ENCODE results near the gene ABCA2.

The ABCA2 gene

DNA sequence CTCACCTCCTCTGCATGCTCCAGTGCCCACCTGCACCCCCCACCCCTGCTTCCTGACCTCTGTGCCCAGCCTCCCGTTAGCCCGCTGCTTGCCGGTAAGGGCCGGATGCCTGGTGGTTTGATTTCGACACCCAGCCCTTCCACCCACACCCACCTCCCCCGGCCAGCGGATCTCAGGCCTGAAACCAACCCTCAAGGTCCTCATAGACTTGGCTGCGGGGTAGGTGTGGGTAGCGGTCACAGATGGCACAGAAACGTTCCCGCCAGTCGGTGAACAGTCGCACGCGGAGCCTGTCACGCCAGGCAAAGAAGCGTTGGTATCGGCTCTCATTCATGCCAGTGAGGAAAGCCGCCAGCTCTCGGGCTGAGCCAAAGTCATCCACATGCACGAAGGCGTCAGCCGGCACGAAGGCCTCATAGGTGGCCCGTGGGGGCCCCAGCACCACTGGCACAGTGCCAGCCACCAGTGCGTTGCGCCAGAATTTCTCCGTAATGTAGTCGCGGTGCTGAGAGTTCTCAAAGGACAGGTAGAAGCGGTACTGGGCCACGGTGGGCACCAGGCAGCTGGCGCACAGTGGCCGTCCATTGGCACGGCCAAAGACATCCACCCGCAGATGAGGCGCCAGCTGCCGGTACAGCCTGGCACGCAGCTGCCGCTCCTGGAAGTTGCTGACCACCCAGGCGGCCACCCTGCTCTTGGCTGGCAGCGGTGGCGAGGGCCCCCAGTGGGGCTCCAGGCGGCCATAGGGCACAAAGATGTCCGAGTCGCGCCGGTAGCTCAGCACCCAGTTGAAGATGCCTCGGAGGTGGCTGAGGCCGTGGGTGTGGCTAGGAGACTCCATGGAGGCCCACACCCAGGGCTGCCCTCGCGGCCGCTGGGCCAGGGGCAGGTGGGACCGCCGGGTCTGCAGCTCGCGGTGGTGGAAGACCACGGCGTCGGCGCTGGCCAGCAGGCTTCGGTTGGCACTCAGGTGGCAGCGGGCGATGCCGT, 2.8 kb upstream of the ABCA2 start:
- peak in 2 of 56 donors; percentile 12 to 35 for DNase-seq

DNA sequence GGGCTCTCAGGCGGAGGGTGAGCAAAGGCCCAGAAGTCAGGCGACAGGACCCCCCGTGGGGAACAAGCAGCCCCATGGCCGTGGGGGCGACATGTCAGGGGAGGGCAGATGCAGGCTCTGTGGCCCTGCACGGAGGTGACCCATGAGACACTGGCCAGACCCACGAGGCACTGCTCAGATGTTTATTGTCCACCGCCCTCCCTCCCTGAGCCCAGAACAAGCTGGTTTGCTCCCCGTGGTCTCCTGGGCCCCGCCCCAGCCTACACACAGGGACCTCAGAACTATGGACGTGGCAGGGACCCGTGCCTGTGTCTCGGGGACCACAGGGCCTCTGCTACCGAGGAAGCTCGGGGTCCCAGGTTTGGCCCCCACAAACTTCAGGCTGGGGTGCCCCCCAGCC, 2.0 kb upstream of the ABCA2 start:
- DNase-seq, result no peak

DNA sequence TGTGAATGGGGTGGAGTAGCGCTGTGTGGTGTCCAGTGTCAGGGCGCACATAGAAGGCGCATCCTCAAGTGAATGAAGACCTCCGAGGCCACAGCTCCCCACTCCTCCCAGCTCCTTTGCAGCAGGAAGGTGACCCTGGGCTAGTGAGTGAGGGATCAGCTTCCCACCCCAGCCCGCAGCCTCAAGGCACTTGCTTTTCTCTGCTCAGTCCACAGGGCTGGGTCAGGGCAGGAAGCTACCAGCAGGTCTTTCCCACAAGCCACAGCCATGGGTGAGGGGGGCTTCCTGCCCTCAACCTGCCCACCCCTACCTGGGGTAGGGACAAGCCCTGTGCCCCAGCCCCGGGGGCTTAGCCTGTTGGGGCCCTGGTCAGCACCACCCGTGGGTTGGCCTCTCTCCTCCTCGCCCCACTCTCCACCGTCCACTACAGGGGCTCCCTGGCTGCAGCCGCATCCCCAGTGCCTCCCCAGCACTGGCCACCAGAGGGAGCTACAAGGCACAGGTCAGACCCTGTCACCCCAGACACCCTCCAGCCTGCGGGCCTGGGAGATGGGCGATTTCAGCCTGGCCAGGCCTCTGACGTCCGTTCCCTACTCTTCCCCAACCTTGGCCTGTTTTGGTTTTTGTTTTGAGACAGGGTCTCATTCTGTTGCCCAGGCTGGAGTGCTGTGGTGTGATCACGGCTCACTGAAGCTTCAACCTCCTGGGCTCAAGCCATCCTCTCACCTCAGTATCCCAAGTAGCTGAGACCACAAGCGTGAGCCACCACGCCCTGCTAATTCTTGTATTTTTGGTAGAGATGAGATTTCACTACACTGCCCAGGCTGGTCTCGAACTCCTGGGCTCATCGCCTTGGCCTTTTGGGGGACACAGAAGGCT, 1.3 kb upstream of the ABCA2 start:
- DNase-seq, result peak in 50 of 56 donors; percentile 20 to 85 (median 60)

DNA sequence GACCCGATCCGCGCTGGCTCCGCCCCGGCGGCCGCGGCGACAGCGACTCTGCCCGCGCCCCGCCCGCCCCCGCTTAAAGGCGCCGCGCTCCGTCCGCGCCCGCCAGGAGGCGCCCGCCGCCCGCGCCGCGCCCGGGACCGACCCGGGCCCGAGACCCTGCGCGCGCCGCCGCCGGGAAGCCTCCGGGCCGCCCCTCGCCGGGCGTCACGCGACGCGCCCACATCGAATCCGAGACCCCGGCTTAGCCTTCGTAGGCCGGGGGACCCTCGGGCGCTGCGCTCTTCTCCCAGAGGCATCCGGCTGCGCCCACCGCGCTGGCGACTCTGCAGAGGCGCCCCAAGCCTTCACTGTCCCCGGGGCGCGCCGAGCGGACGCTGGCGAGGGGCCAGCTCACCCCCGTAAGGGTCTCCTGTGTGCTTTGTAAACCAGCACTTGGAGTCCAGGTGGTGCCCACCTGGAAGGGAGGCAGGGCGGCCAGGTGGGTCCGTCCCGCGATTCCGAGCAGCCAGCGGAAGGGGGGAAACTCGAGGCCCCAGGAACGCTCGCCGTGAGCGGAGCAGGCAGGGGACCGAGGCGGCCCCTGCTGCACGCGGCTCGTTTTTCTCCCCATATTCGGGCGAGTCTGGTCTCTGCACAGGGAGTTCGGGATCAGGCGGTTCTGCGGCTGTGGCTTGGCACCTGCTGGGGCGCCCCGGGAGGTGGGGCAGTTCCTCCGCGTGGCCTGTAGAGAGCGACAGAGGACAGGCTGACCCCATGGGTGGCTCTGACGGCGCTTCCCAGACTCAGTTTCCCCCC, 423 bp upstream of the ABCA2 start:
- DNase-seq, result peak in 39 of 56 donors; percentile 19 to 80 (median 56)

DNA sequence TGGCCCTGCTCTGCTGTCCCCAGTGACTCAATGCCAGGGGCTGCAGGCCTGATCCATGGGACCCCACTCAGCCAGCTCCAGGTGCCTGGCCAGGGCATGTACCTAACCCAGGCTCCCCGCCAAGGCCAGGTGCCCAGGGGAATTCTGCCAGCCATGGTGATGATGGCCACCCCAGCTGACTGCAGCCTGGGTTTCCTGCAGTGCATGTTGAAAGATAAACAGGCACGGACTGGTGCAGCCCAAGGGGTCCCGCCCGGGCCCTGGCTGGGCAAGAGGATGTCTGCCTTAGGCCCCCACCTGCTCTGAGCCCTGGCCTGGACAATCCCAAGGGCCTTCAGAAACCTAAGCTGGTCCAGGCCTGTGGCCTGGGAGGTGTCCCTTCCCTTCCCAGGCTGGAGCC, 1.2 kb downstream of the ABCA2 start:
- DNase-seq, result peak in 10 of 56 donors; percentile 23 to 61 (median 38)

DNA sequence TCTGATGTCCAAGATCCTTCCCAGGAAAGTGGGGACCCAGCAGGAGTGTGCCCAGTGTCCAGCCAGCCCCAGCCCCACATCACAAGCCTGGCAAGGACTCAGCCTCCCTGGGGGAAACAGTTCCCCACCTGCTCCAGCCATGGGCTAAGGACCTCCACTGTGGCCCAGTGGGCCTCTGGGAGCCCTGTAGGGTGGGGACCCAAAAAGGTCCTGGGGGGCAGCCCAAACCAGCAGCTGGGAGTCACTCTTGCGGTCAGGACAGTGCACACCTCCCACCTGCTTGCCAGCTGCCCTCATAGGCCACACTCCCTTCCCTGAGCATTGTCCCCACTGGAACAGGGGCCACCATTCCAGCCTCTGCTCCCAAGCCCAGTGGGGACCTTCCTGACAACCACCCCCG, 1.7 kb downstream of the ABCA2 start:
- DNase-seq, result peak in 3 of 56 donors; percentile 25 to 46 (median 44)

DNA sequence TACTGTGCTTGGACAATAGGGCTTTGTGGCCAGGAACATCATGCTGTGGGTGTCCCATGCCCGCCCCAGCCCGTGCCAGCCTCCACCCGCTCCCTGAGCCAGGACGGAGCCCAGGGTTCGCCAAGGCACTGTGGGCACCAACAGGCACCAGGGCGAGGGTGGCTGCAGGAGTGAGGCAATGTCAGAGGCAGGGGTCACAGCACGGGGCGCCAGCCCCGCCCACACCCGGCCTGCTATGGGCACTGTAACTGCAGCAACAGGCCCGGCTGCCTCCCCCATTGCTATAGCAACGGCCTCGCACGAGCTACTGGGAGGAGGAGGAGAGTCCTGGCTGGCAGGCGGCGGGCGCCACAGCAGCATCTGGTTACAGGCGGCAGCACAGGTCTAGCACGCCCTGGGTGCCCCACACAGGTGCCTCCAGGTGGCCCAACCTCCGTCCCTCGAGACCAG, 2.5 kb downstream of the ABCA2 start:
- peak in 55 of 56 donors; percentile 64 to 100 (median 96) for DNase-seq

DNA sequence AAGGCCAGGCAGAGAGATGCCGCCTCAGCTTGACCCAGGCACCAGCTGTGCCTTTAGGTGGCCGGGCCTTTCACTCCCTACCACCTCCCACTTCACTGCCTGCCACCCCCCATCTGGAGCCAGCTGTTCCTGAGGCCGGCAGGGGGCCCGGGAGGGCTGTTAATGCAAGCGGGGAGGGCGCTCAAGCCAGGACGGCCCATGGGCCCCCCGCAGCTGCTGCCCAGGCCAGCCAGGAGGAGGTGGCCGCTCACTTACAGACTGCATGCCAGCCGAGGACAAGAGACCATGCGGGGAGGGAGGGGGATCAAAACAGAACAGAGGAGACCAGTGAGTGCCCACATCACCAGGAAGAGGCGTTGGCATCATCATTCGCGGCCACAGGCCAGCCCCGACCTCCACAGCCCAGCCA, 4.5 kb downstream of the ABCA2 start:
- peak in 31 of 56 donors; percentile 13 to 78 (median 54) for DNase-seq

DNA sequence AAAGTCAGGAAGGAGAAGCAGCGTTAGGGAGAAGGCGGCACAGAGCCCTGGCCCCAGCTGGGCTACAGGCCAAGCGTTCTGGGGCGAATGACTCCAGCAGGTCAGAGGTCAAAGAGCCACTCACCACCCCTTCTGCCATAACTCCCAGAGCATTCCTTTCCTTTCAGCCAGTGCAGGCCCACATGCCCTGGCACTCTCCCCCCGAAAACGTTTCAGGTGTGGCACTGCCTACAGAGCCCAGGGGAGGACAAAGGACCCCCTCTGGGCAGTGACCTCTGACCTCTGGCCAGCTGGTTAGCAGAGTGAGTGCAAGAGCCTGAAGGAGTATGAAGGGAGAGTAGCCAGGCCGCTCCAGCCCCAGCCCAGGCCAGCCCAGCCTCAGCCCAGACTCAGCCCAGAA, 4.9 kb downstream of the ABCA2 start:
- DNase-seq, result peak in 4 of 56 donors; percentile 22 to 65 (median 46)

DNA sequence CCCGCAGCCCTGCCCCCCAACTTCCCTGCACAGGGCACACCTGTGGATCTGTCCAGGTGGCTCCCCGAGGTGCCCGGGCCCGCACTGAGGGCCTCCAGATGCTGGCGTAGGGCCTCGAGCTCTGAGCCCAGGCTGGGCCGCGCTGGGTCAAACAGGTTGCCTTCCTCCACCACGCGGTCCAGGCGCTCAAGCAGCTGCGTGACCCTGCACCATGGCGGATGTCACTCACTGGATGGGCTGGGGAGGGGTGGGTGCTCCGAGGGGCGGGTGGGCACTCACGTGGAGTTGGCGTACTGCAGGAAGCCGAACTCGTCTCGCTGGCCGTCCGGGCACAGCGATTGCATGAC, 5.4 kb downstream of the ABCA2 start:
- peak in 3 of 56 donors; percentile 46 to 60 (median 47) for DNase-seq

DNA sequence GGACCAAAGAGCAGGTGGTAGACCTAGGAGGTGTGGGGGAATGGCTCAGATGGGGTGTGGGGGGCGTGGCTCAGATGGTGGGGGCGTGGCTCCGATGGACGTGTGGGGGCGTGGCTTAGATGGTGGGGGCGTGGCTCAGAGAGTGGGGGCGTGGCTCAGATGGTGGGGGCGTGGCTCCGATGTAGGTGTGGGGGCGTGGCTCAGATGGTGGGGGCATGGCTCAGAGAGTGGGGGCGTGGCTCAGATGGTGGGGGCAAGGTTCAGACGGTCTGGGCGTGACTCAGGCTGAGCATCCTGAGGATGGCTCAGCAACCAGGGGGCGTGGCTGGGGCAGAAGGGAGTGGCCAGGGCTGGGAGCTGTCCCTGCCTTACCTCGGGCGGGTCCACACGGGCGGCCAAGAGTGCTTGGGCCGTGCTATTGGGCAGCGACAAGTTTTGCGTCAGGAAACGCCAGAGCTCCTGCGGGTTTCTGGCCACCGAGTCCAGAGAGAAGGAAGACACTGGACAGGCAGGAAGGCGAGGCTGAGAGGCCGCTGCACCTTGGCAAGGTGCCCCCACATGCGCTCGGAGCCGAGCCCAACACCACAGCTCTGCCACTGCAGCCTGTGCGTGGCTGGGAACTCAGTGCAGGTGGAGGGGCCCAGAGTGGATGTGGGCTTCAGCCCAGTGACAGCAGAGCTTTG, 5.9 kb downstream of the ABCA2 start:
- DNase-seq, result peak in 51 of 56 donors; percentile 30 to 98 (median 82)

DNA sequence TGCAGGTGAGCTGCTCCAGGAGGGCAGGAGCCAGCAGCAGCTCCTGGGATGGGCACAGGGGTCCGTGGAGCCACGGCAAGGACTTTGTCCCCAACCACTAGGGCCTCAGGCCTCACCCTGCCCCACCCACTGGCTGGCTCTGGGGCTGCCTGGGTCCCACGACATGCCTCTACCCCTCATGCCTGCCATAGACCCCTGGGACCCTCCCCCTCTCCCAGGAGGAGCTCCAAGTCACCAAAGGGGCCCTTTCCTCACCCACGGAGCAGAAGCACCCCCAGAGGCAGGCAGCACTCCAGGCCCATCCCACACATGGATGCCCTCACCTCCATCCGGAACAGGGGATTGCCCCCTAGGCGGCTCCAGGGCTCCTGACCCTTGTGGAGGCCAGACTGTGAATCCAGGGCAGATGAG, 6.5 kb downstream of the ABCA2 start:
- DNase-seq, result no peak

DNA sequence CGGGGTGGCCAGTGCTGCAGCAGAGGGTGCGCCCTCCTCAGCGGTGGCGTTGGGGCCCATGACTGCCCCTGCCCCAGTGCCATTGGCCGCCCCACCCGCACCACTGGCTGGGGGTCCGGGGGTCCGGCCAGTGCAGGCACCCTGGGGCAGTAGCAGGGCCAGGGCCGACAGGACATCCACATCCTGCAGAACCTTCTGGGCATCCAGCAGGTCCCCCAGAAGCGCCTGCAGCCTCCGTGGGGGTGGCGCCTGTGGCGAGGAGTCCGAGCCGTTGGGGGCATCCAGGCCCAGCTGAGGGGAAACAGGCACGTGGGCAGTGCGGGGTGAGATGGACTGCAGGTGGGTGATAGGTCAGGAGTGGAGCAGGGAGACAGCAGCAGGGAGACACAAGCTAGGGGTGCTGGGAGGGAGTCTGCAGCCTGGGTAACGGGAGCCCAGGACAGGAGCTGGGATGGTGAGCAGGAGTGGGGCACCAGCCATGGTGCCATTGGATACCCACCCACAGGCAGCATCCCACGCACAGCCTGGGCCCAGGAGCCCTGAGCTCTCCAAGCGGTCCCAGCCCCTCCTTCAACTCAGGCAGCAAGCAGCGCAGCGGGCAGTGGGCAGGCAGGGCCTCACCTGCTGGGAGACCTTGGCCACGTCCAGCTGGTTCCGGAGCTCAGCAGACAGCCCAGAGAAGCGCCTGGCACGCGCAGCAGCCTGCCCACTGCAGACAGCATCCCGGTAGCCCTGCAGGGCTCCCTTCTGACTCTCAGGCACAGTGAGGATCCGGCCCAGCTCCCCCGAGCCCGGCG, 7.1 kb downstream of the ABCA2 start:
- DNase-seq, result no peak

DNA sequence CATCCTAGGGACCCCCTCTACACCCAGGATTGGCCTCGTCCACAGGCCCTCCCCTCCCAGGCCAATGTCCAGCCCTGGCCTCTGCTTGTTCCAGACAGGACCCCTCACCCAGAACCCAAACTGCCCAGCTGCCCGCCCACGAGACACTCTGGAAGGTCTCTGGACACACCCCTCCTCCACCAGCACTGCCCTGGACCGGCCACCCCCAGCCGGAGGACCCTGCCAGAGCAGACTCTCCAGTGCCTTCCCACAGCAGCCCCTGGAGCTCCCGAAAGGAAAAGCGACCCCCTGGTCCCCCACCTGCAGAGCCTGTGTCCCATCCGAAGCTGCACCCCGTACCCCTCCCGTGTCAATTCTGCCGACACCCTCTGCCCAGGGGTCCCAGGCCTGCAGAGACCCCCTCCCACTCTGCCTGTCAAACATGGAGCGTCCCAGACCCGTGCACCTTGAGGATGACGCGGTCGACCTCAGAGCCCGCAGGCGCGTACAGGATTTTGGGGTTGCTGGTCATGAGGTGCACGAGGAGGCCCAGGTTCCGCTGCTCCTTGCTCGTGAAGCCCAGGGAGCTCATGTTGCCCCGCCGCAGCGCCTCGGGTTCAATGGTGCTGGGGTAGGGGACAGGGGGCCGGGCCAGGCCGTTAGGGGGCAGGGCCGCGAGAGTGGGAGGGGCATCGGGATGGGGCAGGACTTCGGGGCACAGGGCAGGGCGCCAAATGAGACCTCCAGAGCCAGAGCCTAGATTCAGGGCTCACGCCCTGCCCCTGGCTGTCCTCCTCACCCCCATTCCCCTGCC, 8.0 kb downstream of the ABCA2 start:
- DNase-seq, result no peak

DNA sequence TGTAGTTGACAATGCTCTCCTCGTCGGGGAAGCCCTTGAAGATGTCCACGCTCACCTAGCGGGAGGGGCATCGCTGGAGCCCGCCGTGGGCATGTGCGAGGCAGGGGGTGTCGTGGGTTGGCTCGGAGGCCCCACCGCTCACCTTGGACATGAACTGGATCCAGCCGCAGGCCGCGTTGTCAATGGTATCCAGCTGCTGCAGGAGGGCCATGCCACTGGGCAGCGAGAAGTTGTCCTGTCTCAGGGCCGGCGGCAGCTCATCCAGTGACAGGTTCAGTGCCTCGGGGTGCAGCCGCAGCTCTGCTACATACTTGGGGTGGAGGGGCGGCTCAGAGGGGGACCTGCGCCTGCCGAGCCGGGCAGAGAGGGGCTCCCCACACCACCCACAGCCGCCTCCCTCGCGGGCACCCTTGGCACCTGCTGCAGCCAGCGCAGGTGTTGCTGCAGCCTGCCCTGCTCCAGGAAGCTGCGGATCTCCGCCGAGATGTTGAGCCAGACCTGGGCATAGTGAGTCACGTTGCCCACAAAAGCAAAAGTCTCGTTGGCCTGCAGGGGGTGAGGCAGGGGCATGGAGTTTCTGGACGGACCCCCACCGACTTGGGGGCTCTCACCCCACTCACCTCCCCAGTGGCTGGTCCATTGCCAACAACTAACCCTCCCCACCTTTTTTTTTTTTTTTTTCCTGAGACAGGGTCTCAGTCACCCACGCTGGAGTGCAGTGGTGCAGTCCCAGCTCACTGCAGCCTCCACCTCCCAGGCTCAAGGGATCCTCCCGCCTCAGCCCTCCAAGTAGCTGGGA, 9.1 kb downstream of the ABCA2 start:
- no peak for DNase-seq

DNA sequence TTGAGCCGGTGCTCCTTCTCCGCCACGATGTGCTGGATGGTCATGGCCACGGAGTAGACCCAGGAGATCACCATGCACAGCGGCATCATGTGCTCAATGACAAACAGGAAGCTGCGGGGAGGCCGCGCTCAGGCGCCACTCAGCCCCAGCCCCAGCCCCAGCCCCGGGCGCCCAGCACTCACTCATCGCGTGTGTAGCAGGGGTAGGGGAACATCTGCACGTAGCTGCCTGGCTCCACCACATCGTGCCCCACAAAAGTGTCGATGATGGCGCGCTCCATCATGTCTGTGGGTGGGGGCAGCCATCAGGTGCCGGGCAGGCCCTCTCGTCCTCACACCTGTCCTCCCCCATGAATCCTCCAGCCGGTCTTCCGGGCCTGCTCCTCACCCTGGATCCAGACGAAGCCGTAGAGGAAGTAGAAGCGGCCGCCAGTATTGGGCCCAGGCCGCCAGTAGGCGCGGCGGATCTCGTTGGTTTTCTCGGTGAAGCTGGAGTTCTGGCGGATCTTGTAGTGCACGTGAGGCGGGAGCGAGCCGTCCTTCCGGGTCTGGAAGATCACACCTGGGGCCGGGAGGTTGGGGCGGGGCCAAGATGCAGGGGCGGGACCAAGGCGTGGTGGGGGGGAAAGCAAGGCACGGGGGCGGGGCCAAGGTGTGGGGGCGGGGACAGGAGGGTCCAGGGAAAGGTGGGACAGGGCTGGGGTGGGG, 10.1 kb downstream of the ABCA2 start:
- no peak for DNase-seq

DNA sequence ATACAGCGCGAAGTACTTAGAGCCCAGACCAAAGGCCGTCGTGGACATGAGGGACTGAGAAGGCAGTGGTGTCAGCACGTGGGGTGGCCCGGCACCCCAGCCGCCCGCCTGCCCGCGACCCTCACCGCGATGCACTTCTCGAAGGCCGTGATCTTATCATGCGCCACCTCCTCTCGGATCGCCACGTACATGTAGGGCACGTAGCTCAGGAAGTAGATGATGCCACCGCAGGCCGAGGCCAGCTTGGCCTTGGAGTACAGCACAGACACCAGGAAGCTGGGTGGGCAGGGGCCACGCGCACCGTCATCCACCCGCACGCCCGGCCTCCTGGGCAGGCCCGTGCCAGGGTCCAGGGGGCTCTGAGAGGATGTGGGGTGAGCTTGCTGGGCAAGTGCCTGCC, 11.0 kb downstream of the ABCA2 start:
- DNase-seq, result no peak

Measured in amygdala (tissue), 56 donors.